Motor neuron (in vitro differentiated cells): ENCODE results near the gene GABRB2. TPM values are rescaled to one million over a fixed set of nuclear protein-coding genes. Genes with fewer than 3 reads are reported as not detected.

Experiments used
- total RNA-seq, 8 experiments: library from RNA; unstranded; fragments of 300-600 nt; gene quantifications; 2 replicates each; pipeline versions ENCODE4 v1.2.3 to v1.2.4, GENCODE V29; 2022

GABRB2 gene
- total RNA-seq, 8 experiments from 2014 or later: 0.97 to 17.4 (median 7.8) TPM

Other genes starting within 250 kb of the GABRB2 start
- 1 to 10 TPM in 1 of 8 experiments, under 1 TPM in 2, not detected in 5; 0.49 to 1.1 (median 0.52) TPM for gene GABRA6, start 139.0 kb upstream of the GABRB2 start, total RNA-seq